ENCODE data around the gene SPATS2.
"Not testable (repeated sequence)": the region's sequence is repeated elsewhere in the genome, so short reads cannot be mapped to it uniquely, and the experiment has no call there.

SPATS2 gene

DNA sequence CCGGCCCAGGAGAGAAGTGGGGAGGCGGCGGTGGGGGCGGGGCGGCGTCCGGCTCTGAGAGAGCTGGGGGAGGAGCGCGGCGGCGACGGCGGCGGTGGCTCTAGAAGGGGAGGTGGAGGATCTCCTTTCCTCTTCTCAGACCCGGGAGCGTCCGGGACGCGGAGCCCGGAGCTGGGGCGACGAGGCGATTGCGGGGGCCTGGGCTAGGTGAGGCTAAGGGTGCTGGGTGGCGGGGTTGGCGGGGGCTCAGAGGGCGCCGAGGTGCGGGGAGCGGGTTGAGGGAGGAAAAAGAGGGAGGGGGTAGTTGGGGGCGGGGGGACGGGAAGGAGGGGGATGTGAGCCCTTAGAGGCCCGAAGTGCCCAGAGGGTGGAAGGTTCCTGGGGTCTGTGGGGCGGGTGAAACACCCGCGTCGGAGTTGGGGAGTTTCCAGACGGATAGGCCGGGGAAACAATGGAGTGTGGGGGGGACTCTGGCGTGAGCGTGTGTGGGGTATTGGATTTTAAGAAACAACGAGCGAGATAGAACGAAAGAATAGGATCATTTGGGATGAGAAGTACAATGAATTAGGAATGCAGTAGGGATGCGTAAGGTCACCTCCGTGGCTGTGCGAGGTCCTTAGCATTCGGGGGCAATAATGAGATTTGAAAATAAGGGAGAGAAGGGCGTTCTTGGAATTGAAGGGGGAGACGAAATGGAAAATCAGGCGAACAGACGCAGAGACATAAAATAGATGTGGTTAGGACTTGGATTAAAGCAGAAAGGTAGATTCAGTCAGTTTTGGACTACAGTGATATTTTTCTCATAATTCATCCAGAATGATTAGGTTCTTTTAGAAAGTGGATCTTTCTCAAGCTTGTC lies at the start of gene SPATS2:
TSS of gene SPATS2 (plus strand) at position 82 of the 859 bp plus-strand sequence. CDS start 93,551 bp downstream, outside the sequence.
- no peak for DNase-seq (ENCODE audit: low read depth in 2 of 2)

GRCh38 chr12:49320411-49321103 lies 46.7 kb upstream of the SPATS2 start:
- not testable (repeated sequence) for DNase-seq (ENCODE audit: low read depth in 2 of 2)

DNA sequence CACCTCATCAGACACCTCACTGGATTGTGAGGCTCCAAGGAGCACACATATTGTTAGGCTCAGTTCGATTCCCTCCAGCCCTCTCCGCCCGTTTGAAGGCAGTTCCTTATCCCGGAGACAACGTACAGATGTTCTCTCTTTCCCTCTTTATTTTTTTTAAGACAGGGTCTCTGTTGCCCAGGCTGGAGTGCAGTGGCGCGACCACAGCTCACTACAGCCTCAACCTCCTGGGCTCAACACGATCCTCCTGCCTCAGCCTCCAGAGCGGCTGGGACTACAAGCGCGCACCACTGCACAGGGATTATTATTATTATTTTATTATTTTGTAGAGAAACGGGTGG lies 44.9 kb upstream of the SPATS2 start:
- no peak for DNase-seq (ENCODE audit: low read depth in 2 of 2)

GRCh38 chr12:49322708-49323523 lies 44.3 kb upstream of the SPATS2 start, which contains the start of gene TROAP:
TROAP (plus strand) TSS chr12:49323255; CDS start chr12:49323609, 354 bp downstream.
- DNase-seq (ENCODE audit: low read depth in 2 of 2), result peak; percentile 75 to 88

DNA sequence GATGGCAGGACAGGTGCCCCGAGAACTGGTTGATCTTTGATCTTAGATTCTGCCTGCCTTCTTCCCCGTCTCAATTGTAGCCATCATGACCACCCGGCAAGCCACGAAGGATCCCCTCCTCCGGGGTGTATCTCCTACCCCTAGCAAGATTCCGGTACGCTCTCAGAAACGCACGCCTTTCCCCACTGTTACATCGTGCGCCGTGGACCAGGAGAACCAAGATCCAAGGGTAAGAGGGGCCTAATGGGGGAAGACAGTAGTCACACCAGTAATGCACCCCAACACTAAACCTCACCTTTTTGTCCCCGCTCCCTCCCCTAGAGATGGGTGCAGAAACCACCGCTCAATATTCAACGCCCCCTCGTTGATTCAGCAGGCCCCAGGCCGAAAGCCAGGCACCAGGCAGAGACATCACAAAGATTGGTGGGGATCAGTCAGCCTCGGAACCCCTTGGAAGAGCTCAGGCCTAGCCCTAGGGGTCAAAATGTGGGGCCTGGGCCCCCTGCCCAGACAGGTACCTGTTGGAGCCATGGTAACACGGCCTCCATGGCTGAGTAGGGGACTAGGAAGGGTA lies 43.7 kb upstream of the SPATS2 start:
- no peak for DNase-seq (ENCODE audit: low read depth in 2 of 2)

DNA sequence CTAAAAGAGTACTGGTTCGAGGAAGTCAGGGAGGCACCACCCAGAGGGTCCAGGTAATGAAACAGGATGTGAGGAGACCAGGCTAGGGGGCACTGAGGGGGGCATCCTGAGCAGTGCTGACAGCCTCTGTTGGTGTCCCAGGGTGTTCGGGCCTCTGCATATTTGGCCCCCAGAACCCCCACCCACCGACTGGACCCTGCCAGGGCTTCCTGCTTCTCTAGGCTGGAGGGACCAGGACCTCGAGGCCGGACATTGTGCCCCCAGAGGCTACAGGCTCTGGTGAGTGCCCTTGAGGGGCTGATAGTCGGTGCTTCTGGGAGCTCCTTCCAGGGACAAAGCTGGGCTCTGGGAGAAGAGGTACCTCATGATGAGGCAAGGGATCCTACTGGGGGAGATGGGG lies 41.7 kb upstream of the SPATS2 start:
- no peak for DNase-seq (ENCODE audit: low read depth in 2 of 2)

- DNase-seq (ENCODE audit: low read depth in 2 of 2), result no peak
Observed at GRCh38 chr12:49327368-49327767, 39.9 kb upstream of the SPATS2 start.

DNA sequence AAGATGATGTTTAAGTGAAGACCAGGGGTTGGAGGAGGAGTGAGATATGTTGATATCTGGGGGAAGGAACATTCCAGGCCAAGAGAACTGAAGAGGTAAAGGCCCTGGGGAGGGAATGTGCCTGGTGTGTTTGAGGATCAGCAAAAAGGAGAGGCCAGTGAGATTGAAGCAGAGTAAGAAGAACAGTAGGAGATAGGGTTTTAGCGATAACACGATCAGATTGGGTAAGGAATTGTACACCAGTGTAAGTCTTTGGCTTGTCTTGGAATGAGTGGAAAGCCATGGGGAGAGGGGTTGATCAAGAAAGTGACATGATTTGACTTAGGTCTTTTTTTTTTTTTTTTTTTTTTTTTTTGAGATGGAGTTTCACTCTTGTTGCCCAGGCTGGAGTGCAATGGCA lies 39.4 kb upstream of the SPATS2 start:
- DNase-seq (ENCODE audit: low read depth in 2 of 2), result no peak

DNA sequence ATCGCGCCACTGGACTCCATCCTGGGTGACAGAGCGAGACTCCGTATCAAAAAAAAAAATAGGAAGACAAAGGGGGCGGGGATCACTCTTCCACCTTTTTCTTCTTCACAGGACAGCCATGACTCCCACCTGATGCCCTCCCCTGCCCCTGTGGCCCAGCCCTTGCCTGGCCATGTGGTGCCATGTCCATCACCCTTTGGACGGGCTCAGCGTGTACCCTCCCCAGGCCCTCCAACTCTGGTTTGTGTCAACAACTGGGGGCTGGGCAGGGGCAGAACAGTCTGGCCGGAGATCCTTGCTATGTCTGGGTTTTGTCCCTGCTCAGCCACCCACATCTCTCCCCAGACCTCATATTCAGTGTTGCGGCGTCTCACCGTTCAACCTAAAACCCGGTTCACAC lies 38.4 kb upstream of the SPATS2 start:
- DNase-seq (ENCODE audit: low read depth in 2 of 2), result no peak

DNA sequence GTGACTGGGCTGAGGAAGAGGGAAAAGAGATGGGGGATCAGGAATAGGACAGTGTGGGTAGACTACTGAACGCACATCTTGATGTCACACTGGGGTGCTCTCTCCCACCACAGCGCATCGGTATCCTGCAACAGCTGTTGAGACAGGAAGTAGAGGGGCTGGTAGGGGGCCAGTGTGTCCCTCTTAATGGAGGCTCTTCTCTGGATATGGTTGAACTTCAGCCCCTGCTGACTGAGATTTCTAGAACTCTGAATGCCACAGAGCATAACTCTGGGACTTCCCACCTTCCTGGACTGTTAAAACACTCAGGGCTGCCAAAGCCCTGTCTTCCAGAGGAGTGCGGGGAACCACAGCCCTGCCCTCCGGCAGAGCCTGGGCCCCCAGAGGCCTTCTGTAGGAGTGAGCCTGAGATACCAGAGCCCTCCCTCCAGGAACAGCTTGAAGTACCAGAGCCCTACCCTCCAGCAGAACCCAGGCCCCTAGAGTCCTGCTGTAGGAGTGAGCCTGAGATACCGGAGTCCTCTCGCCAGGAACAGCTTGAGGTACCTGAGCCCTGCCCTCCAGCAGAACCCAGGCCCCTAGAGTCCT lies 37.1 kb upstream of the SPATS2 start:
- no peak for DNase-seq (ENCODE audit: low read depth in 2 of 2)

- DNase-seq (ENCODE audit: low read depth in 2 of 2), result no peak
Observed at GRCh38 chr12:49330631-49331379, 36.5 kb upstream of the SPATS2 start.

- no peak for DNase-seq (ENCODE audit: low read depth in 2 of 2)
Observed at GRCh38 chr12:49331380-49332222, 35.7 kb upstream of the SPATS2 start.

GRCh38 chr12:49332441-49332861 lies 34.8 kb upstream of the SPATS2 start:
- no peak for DNase-seq (ENCODE audit: low read depth in 2 of 2)

DNA sequence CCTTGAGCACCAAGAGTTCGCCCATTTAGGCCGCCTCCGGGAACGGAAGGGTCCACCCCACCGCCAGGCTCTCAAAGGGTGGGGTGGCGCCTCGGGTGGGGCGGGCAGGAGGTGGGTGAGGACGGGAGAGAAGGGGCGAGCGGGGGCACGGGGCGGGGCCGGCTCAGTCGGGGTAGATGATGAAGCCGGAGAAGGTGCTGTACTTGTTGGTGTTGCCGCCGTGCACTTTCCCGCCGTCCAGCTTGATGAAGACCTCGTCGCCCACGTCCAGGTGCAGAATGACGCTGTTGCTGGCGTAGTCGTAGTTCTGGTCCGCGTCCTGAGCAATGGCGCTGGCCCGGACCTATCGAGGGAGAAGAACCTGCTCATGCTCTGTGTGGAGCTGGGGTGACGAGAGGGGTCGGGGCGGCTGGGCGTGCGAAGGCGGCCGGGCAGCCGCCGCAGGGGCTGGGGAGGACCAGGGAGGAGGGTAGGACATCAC lies 34.3 kb upstream of the SPATS2 start:
- DNase-seq (ENCODE audit: low read depth in 2 of 2), result no peak

DNA sequence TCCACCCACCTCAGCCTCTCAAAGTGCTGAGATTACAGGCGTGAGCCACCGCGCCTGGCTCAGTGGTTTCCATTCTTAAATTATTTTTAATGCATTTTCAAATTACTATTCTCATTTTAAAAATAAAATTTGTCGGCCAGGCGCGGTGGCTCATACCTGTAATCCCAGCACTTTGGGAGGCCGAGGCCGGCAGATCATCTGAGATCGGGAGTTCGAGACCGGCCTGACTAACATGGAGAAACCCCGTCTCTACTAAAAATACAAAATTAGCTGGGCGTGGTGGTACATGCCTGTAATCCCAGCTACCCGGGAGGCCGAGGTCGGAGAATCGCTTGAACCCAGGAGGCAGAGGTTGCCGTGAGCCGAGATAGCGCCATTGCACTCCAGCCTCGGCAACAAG lies 33.5 kb upstream of the SPATS2 start:
- DNase-seq (ENCODE audit: low read depth in 2 of 2), result not testable (repeated sequence)

DNA sequence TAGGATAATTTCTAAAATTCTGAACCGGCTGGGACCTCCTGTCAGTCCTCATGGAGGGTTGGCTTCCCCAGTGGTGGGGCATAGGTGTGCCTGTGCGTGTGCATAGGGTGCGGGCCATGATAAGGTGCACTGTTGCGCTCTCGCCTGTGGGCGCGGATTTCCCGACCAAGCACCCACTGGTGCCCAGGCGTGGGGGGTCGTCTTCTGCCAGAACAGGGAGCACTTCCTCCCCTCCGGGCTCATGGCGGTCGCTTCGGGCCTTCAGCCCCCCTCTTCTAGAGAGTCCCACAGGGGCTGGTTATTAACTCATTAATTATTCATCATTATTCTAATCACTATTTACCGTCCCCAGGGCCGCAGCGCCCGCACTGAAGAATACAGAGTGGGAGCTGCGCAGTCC lies 33.0 kb upstream of the SPATS2 start:
- DNase-seq (ENCODE audit: low read depth in 2 of 2), result no peak

DNA sequence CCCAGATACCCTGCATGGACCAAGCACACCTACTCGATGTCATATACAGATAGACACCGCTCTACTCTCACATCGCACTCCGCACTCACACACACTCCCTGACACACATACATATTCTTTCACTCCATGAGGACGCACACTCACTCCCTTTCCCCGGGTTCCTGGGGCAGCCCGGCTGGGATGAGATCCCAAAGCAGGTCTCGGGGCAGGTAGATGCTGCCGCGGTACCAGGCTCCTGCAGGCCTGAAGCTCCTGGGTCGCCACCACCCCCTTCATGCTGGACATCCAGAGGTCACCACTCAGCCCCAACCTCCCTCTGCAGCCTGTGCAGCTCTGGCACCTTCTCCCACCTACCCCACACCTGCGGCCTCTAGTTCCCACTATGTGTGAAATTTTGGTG lies 32.6 kb upstream of the SPATS2 start:
- DNase-seq (ENCODE audit: low read depth in 2 of 2), result no peak

DNA sequence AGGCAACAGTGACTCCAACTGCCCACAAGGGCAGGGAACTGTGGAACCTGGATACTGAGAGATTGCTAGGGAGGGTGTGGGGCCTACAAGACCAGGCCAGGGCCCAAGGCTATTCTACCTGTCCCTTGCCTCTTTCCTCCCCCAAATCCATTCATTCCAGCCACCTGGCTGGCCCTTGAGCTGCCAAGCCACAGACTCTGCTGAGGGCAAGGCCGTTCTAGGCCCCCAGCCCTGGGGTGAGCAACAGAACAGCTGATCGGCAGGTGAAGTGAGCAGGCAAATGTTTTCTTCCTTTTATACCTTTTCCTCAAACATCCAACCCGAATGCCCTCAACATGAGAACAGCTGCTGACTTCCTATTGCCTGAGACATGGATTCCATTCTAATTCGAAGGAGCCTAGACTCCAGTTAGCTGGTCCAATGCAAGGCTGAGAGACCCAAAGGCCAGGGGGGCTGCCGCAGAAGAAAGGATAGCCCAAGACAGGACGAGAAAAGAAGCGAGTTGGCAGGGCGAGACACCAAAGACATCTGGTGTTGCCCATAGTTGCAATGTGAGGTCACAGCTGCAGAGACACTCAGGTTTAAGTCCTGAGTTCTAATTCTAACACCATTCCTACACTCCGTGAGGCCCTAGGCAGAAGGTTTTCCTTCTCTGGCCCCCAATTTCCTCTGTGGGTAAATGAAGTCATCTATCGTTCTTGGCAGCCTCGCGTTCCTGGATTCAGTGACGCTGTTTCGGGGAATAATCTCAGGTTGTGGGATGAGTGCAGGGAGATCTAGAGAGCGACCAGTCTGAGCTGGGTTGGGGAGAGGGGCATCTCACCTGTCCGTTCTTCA lies 31.9 kb upstream of the SPATS2 start:
- DNase-seq (ENCODE audit: low read depth in 2 of 2), result no peak
